GM12878 (cell line): ENCODE measurements around the gene ZNF764. TPM values are rescaled to one million over a fixed set of nuclear protein-coding genes. Genes with fewer than 3 reads are reported as not detected.

Experiments
- CBX3 ChIP-seq: fragments of 200-600 bp; sonication (generic); IDR thresholded peaks from 2 replicates; pipeline ENCODE4 v1.6.1; 2016; ENCODE audit warnings: low read depth, borderline replicate concordance
- DPF2 ChIP-seq: fragments of 450-650 bp; IDR thresholded peaks from 2 replicates; pipeline ENCODE4 v1.6.1; 2017; ENCODE audit warnings: mild to moderate bottlenecking
- EZH2 ChIP-seq: IDR thresholded peaks from 2 replicates; pipeline ENCODE4 v1.6.1; 2012; ENCODE audit warnings: low read depth, mild to moderate bottlenecking, control low read depth, inconsistent platforms, low read length, borderline replicate concordance; ENCODE audit not compliant: control insufficient read depth
- MYB ChIP-seq: fragments of 150-350 bp; IDR thresholded peaks from 2 replicates; pipeline ENCODE4 v1.6.1; 2014; ENCODE audit warnings: mild to moderate bottlenecking, low read depth, low read length, borderline replicate concordance
- NFYA ChIP-seq: IDR thresholded peaks from 2 replicates; pipeline ENCODE4 v1.6.1; 2011; ENCODE audit warnings: low read depth, mild to moderate bottlenecking, low read length, improper control_type of control experiment, borderline replicate concordance
- PML ChIP-seq: IDR thresholded peaks from 2 replicates; pipeline ENCODE4 v1.6.1; 2012; ENCODE audit warnings: low read length, inconsistent platforms
- RCOR1 ChIP-seq: conservative IDR thresholded peaks from 2 replicates; pipeline ENCODE4 v1.6.1; 2012; ENCODE audit warnings: low read depth, low read length, improper control_type of control experiment
- SP1 ChIP-seq: IDR thresholded peaks from one replicate; pipeline ENCODE4 v1.6.1; 2011; ENCODE audit warnings: low read depth, low read length
- SREBF2 ChIP-seq: IDR thresholded peaks from 2 replicates; pipeline ENCODE4 v1.6.1; 2012; ENCODE audit warnings: mild to moderate bottlenecking, low read length
- STAT3 ChIP-seq: IDR thresholded peaks from 2 replicates; pipeline ENCODE4 v1.6.1; 2011; ENCODE audit warnings: low read depth, low read length, improper control_type of control experiment
- TARDBP ChIP-seq: IDR thresholded peaks from 2 replicates; pipeline ENCODE4 v1.6.1; 2016; ENCODE audit warnings: borderline replicate concordance
- WRNIP1 ChIP-seq: IDR thresholded peaks from 2 replicates; pipeline ENCODE4 v1.6.1; 2011; ENCODE audit warnings: low read depth, low read length, improper control_type of control experiment, borderline replicate concordance
- ZNF274 ChIP-seq: IDR thresholded peaks from one replicate; pipeline ENCODE4 v1.8.0; 2011; ENCODE audit not compliant: insufficient read length, insufficient read depth
- polyA plus RNA-seq, 11 experiments: library from polyadenylated mRNA; depleted of rRNA in 4 of 11; unstranded in 6 of 11; stranded (reverse) in 5 of 11; fragments of >200 nt; fragmentation: Nextera tagmentation in 4 of 11; fragmentation: Illumina TruSeq in 1 of 11; extraction: Ambion mirVana in 4 of 11; extraction: Trizol in 1 of 11; gene quantifications; 1 replicate in 1 of 11; 2 replicates in 10 of 11; pipeline versions ENCODE4 v1.2.1 to v1.2.3, GENCODE V29; 2011 to 2016; ENCODE audit warnings: inconsistent platforms in 2 of 11, missing spikeins in 2 of 11, low read depth in 1 of 11
- total RNA-seq, 4 experiments: library from RNA; depleted of rRNA in 3 of 4; stranded (reverse); fragments of >200 nt in 3 of 4; fragmentation: Illumina TruSeq in 1 of 4; extraction: Trizol in 1 of 4; gene quantifications; 2 replicates each; pipeline versions ENCODE4 v1.2.1 to v1.2.3, GENCODE V29; 2013 to 2021
- TF ChIP-seq, protein P1 (sequence below): fragments of 450-650 bp; formaldehyde crosslinking; IDR thresholded peaks from 2 replicates; pipeline ENCODE4 v1.4.0; 2022; ENCODE audit warnings: mild to moderate bottlenecking, moderate library complexity
- TF ChIP-seq, protein P2 (sequence below): fragments of 450-650 bp; formaldehyde crosslinking; IDR thresholded peaks from 2 replicates; pipeline ENCODE4 v1.5.0; 2022; ENCODE audit warnings: mild to moderate bottlenecking, missing genetic modification characterization
- TF ChIP-seq, protein P3 (sequence below): IDR thresholded peaks from 2 replicates; pipeline ENCODE4 v1.6.1; 2011; ENCODE audit warnings: borderline replicate concordance, low read depth, mild to moderate bottlenecking, moderate library complexity, low read length; ENCODE audit not compliant: insufficient read depth, poor library complexity, severe bottlenecking
- TF ChIP-seq, protein P4 (sequence below): fragments of 150-350 bp; IDR thresholded peaks from 2 replicates; pipeline ENCODE4 v1.6.1; 2014; ENCODE audit warnings: mild to moderate bottlenecking, low read depth, low read length
- TF ChIP-seq, protein P5 (sequence below): IDR thresholded peaks from 2 replicates; pipeline ENCODE4 v1.6.1; 2012; ENCODE audit warnings: mild to moderate bottlenecking, low read depth, low read length

ZNF764 gene
- total and polyA plus RNA-seq, 10 of the 15 experiments (the other 5 are each of a cell fraction or from before 2014, with no cell fraction given): 0.61 to 11.9 (median 3.8) TPM

DNA sequence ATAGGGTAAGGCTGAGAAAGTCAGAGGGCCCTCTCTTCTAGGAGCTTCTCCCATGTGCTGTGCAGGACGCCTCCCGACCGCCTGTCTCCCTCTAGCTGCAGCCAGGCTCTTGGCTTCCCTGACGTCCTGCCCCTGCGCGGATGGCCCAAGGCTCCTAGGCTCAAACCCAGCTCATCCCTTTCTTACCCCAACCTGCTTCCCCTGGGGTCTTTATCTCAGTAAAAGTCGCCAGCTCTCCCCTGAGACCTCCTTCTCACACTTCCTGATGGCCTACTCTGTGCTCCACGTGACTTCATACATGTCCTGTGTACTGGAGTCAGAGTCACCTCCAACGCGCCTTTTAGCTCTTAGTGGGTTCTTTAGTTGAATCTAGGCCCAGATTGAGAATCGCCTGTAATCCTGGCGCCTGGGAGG is 22.4 kb downstream of the ZNF764 start (continued):
- no peak for TF ChIP-seq NFYA
- TF ChIP-seq DPF2: peak; percentile 93
- no peak for TF ChIP-seq CBX3
- 0 out of 2 replicates have a peak, but pooled peaks have one; percentile 19 for TF ChIP-seq TARDBP
- no peak for TF ChIP-seq EZH2
- TF ChIP-seq, protein P1, sequence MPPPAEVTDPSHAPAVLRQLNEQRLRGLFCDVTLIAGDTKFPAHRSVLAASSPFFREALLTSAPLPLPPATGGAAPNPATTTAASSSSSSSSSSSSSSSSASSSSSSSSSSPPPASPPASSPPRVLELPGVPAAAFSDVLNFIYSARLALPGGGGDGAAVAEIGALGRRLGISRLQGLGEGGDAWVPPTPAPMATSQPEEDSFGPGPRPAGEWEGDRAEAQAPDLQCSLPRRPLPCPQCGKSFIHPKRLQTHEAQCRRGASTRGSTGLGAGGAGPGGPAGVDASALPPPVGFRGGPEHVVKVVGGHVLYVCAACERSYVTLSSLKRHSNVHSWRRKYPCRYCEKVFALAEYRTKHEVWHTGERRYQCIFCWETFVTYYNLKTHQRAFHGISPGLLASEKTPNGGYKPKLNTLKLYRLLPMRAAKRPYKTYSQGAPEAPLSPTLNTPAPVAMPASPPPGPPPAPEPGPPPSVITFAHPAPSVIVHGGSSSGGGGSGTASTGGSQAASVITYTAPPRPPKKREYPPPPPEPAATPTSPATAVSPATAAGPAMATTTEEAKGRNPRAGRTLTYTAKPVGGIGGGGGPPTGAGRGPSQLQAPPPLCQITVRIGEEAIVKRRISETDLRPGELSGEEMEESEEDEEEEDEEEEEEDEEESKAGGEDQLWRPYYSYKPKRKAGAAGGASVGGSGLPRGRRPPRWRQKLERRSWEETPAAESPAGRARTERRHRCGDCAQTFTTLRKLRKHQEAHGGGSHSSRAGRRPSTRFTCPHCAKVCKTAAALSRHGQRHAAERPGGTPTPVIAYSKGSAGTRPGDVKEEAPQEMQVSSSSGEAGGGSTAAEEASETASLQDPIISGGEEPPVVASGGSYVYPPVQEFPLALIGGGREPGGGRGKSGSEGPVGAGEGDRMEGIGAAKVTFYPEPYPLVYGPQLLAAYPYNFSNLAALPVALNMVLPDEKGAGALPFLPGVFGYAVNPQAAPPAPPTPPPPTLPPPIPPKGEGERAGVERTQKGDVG (CRISPR knock-in tag): no peak
- TF ChIP-seq, protein P2, sequence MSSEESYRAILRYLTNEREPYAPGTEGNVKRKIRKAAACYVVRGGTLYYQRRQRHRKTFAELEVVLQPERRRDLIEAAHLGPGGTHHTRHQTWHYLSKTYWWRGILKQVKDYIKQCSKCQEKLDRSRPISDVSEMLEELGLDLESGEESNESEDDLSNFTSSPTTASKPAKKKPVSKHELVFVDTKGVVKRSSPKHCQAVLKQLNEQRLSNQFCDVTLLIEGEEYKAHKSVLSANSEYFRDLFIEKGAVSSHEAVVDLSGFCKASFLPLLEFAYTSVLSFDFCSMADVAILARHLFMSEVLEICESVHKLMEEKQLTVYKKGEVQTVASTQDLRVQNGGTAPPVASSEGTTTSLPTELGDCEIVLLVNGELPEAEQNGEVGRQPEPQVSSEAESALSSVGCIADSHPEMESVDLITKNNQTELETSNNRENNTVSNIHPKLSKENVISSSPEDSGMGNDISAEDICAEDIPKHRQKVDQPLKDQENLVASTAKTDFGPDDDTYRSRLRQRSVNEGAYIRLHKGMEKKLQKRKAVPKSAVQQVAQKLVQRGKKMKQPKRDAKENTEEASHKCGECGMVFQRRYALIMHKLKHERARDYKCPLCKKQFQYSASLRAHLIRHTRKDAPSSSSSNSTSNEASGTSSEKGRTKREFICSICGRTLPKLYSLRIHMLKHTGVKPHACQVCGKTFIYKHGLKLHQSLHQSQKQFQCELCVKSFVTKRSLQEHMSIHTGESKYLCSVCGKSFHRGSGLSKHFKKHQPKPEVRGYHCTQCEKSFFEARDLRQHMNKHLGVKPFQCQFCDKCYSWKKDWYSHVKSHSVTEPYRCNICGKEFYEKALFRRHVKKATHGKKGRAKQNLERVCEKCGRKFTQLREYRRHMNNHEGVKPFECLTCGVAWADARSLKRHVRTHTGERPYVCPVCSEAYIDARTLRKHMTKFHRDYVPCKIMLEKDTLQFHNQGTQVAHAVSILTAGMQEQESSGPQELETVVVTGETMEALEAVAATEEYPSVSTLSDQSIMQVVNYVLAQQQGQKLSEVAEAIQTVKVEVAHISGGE (CRISPR knock-in tag): no peak
- no peak for TF ChIP-seq ZNF274
- no peak for TF ChIP-seq SP1
- TF ChIP-seq WRNIP1: no peak
- TF ChIP-seq, protein P3, sequence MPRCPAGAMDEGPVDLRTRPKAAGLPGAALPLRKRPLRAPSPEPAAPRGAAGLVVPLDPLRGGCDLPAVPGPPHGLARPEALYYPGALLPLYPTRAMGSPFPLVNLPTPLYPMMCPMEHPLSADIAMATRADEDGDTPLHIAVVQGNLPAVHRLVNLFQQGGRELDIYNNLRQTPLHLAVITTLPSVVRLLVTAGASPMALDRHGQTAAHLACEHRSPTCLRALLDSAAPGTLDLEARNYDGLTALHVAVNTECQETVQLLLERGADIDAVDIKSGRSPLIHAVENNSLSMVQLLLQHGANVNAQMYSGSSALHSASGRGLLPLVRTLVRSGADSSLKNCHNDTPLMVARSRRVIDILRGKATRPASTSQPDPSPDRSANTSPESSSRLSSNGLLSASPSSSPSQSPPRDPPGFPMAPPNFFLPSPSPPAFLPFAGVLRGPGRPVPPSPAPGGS: no peak
- no peak for TF ChIP-seq MYB
- no peak for TF ChIP-seq SREBF2
- TF ChIP-seq, protein P4, sequence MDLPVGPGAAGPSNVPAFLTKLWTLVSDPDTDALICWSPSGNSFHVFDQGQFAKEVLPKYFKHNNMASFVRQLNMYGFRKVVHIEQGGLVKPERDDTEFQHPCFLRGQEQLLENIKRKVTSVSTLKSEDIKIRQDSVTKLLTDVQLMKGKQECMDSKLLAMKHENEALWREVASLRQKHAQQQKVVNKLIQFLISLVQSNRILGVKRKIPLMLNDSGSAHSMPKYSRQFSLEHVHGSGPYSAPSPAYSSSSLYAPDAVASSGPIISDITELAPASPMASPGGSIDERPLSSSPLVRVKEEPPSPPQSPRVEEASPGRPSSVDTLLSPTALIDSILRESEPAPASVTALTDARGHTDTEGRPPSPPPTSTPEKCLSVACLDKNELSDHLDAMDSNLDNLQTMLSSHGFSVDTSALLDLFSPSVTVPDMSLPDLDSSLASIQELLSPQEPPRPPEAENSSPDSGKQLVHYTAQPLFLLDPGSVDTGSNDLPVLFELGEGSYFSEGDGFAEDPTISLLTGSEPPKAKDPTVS: no peak
- TF ChIP-seq, protein P5, sequence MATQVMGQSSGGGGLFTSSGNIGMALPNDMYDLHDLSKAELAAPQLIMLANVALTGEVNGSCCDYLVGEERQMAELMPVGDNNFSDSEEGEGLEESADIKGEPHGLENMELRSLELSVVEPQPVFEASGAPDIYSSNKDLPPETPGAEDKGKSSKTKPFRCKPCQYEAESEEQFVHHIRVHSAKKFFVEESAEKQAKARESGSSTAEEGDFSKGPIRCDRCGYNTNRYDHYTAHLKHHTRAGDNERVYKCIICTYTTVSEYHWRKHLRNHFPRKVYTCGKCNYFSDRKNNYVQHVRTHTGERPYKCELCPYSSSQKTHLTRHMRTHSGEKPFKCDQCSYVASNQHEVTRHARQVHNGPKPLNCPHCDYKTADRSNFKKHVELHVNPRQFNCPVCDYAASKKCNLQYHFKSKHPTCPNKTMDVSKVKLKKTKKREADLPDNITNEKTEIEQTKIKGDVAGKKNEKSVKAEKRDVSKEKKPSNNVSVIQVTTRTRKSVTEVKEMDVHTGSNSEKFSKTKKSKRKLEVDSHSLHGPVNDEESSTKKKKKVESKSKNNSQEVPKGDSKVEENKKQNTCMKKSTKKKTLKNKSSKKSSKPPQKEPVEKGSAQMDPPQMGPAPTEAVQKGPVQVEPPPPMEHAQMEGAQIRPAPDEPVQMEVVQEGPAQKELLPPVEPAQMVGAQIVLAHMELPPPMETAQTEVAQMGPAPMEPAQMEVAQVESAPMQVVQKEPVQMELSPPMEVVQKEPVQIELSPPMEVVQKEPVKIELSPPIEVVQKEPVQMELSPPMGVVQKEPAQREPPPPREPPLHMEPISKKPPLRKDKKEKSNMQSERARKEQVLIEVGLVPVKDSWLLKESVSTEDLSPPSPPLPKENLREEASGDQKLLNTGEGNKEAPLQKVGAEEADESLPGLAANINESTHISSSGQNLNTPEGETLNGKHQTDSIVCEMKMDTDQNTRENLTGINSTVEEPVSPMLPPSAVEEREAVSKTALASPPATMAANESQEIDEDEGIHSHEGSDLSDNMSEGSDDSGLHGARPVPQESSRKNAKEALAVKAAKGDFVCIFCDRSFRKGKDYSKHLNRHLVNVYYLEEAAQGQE: no peak
- no peak for TF ChIP-seq PML
- TF ChIP-seq STAT3: no peak
- no peak for TF ChIP-seq RCOR1
